ENCODE measurements around the gene DGKZ.

GRCh38 chr11:46377831-46378230 lies 30.6 kb downstream of the DGKZ start:
- TF ChIP-seq CTCF (IDR thresholded peaks at IDR 0.05; ENCODE audit: low read depth, low read length) = no peak
- TF ChIP-seq POLR2A (IDR thresholded peaks at IDR 0.05; ENCODE audit: extremely low read depth, insufficient read length) = no peak
